Activated CD8-positive, alpha-beta memory T cell treated with anti-CD3 and anti-CD28 coated beads, Interleukin-2, amount 50 U/mL, for 24 hours (primary cell): ENCODE results near the gene ITGA2.

Experiments used
- DNase-seq: peaks from one replicate; pipeline ENCODE4 v3.0.0-alpha.2; 2020; ENCODE audit errors: extremely low read depth

ITGA2 gene

DNA sequence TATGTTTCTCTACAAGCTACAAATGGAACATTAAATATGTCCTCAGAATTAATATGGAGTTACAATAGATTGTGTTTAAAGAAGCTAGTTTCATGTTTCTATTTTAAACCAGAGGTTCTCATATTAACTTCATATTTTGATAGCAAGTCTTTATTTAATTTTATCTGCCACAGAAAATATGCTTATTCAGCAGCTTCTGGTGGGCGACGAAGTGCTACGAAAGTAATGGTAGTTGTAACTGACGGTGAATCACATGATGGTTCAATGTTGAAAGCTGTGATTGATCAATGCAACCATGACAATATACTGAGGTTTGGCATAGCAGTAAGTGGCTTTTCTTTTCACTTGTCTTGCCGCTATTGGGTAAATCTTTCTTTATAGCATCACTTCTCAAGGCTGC, 66.2 kb downstream of the ITGA2 start:
- no peak for DNase-seq

DNA sequence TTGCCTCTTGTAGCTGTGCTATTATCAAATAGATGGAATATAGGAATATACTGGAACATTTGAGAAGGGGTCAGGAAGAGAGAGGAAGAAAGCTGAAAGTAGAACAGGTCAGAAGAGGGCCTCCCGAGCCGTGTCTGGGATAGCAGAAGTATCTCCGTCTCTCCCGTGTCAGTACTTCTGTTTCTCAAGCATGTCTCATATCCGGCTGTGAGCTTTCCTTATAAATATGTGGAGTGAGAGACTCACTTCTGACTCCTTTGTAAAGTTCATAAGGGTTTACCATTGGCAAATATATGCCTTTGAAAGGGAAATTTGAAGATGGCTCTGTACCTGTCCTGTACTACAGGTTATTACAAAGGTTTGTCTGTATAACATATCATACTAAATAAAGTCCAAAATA, 70.1 kb downstream of the ITGA2 start:
- DNase-seq: no peak

DNA sequence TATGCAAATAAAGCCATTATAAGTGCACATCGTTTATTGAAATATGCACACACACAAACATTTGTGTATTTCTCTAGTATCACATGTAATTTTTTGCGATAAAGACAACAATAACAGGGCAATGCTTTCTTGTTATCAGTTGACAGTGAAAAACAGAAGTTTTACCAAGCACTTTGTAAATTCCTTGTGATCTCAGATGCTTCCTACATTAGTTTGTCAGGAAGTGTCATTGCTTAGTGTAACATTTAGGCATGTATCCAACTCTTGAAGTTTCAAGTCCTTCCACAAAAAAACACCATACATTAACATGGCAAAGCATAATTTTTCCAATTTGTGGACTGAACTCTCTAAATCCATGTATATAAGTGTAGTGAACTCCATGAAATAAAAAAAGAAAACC, 74.0 kb downstream of the ITGA2 start:
- DNase-seq: no peak

DNA sequence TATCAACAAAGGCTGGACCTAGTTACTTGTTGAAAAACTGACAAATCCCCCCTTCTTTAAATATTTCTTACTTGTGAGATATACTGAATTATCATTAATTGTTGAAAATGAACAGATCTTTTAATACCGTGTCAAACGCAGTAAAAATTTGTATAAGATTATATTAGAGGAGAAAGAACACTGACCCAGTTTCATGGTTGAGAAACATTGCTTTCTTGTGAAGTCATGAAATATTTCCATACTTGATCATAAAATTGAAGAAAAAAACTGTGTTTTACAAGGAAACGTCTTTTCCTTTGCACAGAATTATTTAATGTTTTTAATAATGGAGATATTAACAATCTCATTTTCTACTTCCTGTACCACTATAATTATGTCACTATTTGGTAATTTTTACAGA, 74.6 kb downstream of the ITGA2 start:
- DNase-seq: no peak

DNA sequence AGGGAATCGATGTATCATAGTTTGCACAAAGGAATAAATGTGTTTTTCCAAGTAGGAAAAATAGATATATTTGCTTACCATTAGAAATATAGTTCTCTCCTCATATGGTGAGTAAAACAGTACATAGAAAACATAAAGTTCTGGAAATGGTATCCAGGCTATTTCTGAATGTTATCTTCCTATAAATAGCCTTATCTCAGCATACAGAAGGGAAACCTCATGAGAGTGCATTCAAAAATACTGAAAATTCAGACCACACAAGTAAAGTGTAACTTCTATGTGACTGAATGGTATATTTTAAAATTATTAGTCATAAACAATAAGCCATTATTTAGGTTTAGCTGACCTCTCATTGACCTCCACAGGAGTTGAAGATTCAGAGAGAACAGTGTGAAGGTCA, 76.9 kb downstream of the ITGA2 start:
- DNase-seq: no peak

DNA sequence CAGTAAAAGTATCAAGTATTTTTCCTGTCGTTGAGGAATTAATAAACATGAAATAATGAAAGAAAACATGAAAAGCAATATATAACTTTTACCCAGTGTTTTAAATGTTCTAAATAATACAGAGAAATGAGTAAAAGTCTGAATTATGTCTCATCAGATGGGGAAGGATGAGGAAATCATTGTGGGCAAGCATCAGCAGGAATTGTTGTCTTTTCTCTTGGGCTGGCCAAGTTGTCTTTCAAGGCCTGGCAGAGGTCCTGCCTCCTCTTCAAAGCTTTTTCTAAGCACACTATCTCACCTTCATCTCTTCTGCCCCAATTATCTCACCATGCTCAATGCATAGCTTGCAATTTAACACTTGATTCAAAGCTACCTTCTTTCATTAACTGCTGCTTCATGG, 78.5 kb downstream of the ITGA2 start:
- DNase-seq: no peak

DNA sequence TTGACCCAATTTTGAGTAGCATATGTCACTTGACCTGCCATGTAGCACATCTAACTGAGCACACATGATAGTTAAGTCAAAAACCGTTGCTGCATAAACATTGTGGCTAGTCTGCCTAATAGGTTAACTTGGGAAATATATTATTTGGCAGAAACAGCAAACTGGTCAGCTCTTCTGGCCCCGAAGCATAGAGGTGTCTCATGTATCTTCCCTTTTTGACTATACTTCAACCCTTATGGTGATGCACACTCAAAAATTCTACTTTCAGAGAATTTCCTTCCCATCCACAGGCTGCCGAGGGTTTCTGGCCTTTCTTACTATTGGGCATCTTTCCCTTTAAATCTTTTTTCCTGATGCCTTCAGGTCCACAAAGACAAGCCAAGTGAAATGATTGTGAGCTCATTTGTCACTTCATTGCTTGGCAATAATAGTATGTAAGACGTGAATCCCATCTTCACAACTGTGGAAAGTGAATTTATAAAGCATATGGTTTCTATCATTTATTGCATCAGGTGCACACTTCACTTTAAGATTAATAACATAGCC, 79.2 kb downstream of the ITGA2 start:
- DNase-seq: no peak

DNA sequence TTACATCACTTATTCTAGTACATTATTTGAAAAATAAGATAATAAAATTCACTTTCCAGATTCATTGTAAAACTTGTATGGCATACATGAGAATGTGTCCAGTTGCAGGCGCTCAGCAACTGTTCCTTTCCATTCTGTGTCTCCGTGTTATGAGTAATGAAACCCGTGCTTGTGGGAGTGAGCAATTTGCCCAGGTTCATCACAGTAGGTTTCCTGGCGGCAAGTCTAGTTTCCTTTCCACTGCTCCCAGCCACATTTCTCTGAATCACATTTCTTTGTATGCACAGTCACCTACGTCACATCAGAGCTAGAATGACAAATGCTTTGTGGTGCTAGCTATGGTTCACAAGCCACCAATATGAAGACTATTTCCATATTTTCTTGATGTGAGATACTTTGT, 80.5 kb downstream of the ITGA2 start:
- DNase-seq: peak; percentile 36

DNA sequence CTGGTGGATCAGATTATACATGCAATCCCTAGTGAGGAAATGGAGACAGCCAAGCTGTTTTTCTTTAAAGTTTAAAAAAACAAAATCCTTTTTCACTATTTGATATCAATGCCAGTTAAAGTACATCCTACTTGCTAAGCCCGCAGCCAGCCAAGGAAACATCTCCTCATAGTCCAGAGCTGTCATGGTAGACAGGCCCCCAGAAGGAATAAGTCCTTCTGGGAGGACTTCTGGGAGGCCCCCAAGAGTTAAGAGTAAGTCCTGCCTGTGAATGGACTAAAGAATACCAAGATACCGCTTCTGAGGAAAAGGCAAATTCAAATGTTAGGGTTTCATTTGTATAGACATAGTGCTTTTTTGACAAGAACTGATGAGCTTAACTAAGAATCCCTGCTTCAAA, 82.1 kb downstream of the ITGA2 start:
- no peak for DNase-seq

DNA sequence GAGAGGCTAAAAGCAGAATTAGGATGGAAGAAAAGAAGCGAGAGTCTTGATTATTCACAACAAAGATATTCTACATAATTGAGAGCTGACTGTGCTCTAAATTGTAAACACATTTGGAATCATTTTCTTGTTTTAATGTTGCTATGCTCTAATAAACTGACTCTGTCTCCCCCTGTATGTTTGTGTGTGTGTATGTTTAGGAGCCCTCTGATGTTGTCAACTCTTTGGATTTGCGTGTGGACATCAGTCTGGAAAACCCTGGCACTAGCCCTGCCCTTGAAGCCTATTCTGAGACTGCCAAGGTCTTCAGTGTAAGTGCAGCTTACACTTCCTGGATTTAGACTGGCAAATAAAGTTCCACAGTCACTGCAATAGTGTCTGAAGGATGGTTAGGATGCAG, 82.6 kb downstream of the ITGA2 start:
- no peak for DNase-seq

DNA sequence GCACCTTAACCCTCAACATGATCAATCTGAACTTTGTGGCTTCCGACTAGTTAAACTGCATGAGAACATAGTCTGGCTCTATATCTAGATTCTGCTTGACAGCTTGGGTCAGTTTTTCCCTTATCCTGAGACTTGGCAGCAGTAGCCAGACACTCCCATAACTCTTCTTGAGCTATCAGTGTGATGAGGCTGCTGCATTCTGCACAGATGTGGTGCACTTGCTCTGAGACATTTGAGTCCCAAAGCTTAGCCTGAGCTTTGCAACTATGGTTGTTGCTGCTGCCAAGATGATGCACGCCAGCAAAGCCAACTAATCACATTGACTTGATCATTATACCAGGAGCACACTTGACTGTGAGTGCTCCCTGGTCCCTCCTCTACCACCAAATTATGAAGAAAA, 84.2 kb downstream of the ITGA2 start:
- no peak for DNase-seq

DNA sequence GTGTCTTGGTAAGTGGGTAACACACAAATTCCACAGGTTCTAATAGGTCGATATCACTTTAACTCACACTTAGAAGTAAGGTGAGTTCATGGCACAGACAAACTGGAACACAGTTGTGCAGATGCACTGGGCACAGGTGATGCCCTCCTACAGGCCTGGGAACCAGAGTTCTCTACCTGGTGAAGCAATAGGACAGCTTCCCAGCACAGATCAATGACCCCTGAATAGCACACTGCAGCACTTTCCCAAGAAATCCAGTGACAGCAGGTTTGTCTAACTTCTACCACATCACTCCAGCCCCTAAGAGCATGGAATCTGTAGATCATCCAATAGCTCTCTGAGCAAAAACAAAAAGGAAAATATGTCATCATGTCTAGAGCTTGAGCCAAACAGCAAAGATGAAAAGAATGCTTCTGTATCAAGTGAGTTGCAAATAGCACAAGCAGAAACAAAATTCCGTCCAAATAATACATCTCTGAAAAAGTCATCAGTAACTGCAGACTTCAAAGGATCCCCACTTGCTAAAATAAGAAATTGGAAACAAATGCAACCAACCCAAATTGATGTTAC, 86.9 kb downstream of the ITGA2 start:
- no peak for DNase-seq

DNA sequence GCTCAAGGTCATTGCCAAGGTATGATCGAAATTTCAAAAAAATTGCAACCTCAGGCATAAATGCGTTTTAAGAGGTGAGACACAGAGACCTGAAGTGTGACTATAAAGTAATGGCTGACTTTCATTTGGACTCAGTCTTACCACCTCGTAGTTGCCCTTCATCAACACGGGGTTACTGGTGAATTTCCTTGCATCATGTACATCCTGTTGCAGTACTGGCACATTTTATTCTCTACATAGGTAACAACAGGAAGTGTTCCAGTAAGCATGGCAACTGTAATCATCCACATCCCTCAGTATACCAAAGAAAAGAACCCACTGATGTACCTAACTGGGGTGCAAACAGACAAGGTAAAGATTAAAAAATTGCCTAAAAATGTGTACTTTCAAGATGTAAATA, 91.1 kb downstream of the ITGA2 start:
- no peak for DNase-seq

DNA sequence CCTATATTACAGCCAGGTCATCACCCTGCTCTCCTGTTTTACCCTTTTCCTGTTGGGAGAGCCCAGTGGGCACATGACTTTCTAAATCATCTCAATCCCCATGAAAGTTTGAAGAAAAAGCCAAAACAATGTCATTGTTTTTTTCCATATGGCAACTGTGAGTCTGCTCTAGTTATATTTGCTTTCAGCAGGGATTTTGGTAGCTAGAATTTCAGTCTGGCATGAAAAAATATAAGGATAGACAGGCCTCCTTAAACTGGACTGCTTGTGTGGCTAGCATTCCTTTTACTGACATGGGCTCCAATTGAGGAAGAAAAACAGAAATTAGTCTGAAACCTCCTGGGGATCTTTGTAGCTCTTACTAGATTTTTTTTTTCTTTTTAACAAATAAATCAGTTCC, 94.8 kb downstream of the ITGA2 start:
- DNase-seq: no peak

DNA sequence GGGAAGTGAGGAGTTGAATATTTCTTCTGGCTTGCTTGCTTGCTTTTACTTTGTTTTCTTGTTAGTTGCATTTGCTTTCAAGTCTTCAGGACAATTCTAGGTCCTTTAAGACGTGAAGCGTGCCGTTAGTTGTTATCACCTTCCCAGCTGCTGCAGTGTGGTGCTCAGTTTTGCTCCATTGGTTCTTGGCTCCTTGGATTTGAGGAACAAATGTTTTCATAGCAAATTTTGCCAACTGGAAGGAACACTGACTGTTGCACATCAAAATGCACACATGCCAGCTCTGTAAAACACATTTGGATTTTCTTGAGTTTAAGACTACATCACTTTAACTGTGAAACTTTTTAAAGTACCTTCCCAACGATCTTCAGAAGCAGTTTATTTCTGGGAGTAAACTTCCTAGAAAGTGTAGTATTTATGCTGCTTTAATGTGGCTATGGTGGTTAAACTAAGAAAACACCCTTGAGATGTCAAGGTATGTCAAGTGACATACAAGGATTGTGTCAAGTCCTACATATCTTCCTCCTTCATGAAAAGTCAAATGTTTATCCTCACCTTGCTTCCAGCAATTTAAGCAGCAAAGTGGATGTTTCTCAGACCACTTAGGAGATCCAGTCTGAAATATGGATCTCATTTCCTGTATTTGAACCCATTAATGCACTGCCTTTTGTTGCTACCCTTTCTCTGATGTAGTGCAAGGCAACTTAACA, 95.5 kb downstream of the ITGA2 start:
- no peak for DNase-seq

DNA sequence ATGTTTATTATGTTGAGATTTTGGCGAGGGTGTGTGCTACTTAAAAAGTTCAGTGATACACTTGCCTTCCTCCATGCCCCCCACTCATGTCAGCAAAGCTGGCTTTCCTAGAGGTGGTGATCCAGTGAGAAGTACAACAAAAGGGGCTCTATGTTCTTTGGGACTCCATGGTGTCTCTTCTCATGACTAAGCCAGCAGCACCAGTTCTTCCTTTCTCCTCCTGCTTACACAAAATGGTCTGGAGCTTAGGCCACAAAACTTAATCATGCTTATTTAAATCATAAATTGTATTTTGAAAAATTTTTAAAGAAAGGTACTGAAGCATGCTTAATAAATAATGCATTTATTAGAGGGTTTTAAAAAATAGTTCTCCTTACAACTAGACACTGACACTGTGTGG, 98.0 kb downstream of the ITGA2 start:
- DNase-seq: no peak

DNA sequence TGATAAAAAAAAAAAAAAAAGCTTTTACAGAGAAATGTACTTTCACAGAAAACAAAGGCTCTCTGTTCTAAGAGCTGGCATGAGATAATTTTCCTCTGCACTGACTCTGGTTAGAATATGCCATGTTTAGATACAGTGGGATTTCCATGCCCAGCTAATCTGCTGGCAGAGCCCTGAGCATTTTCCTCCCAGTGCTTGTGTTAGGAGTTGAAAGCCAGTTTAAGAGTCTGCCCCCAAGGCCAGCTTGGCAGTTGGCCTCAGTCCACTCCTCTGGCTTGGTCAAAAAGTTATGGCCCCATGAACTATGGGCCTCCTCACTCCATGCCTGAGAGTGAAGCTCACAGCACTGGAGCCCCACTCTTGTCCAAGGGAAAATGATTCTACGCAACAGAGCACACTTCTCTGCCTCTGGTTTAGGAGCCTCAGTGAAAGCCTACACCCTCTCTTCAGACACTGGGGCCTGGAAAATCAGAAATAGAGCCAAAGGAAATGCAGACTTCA, 98.5 kb downstream of the ITGA2 start:
- no peak for DNase-seq

DNA sequence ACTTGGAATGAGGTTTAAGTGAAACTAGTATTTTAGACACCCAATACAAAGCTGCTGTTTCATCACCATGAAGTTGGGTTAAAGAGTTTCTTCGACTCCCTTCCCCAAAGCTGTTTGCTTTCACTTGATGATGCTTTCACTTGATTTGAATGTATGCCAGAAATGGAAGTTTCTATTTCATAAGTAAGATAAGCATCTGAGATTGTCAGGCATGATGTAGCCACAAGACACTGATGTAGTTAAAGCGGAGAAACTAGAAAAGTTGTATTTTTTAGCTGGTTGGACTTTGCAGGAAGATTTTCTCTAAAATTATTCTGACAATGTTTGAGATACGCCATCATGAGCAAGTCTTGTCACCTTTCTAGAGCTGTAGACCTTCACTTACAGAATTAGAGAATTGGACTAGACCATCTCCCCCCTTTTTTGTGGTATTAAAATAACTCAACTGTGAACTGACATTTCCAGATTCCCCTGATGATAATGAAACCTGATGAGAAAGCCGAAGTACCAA, 100.4 kb downstream of the ITGA2 start:
- DNase-seq: no peak

DNA sequence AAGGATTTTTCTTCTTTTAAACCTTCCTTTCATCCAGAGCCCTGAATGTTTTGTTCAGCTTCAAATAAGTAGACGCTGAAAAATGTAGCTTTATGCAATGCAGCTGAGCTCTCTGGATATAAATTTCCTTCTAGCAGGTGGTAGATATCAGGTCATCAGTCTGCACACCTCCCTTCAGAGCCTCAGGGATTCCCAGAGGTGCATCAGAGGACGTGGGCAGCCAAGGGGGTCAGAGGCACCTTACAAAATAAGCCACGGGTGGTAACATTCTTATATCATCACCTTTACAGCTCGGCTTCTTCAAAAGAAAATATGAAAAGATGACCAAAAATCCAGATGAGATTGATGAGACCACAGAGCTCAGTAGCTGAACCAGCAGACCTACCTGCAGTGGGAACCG, 101.1 kb downstream of the ITGA2 start:
- DNase-seq: no peak

DNA sequence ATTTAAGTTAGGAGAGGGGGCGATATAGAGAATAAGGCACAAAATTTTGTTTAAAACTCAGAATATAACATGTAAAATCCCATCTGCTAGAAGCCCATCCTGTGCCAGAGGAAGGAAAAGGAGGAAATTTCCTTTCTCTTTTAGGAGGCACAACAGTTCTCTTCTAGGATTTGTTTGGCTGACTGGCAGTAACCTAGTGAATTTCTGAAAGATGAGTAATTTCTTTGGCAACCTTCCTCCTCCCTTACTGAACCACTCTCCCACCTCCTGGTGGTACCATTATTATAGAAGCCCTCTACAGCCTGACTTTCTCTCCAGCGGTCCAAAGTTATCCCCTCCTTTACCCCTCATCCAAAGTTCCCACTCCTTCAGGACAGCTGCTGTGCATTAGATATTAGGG, 102.1 kb downstream of the ITGA2 start:
- DNase-seq: no peak

DNA sequence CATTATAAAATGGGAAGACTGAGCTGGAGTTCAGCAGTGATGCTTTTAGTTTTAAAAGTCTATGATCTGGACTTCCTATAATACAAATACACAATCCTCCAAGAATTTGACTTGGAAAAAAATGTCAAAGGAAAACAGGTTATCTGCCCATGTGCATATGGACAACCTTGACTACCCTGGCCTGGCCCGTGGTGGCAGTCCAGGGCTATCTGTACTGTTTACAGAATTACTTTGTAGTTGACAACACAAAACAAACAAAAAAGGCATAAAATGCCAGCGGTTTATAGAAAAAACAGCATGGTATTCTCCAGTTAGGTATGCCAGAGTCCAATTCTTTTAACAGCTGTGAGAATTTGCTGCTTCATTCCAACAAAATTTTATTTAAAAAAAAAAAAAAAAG, 103.1 kb downstream of the ITGA2 start:
- DNase-seq: no peak

DNA sequence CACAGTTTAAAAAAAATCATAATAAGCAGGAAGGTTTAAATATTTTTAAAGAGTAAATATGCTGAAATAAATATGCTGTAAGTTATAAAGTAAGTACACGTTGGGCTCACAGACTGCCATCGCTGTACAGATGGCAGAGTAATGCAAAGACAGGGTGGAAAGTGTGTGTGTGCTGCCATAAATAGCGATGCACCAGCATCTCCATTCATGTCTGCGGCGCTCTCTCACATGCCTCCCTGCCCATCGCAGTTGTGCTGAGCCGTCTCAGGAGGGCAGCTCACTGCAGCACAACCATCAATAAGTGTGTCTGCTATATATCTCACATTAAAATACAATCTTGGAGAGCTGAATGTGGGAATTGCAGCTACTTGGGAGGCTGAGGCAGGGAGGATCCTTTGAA, 106.1 kb downstream of the ITGA2 start:
- DNase-seq: no peak

DNA sequence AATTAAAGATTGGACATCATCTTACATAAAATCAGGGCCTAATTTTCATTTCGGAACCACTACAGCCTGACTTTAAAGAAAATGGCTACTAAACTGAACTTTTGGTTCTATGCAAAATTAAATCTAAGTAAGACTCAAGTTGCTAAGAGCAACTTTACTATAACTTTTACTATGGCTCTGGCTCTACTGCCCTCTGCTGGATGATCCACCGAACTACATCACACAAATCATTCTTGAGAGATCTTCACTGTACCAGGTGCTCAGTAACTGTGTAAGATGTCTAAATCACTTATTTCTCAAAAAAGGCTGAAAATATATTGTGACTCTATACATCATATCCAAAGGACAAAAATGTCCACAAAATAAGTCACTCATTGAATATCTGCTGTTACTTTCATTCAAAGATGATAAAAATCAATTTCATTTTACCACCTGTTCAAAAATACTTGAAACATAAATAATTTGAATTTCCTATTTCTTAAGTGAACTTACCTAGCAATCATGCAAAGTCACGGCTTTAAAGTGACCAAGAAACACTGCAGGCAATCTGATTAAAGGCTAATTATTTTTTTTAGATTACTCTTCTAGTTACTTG, 106.9 kb downstream of the ITGA2 start:
- DNase-seq: peak; percentile 44
